Caki2 (cell line): ENCODE data around the gene KICS2. TPM values are rescaled to one million over a fixed set of nuclear protein-coding genes. Genes with fewer than 3 reads are reported as not detected.

ENCODE experiments used
- DNase-seq: peaks from one replicate; pipeline ENCODE4 v3.0.0-alpha.2; 2015; ENCODE audit warnings: low read depth
- in situ Hi-C: cut with HindIII; loops from 2 replicates; pipeline ENCODE4 v1.10.0; 2016; ENCODE audit warnings: low sequenced_read_pairs, low pct_unique_long_range_greater_than_20kb, mixed read lengths
- total RNA-seq: library from RNA; depleted of rRNA; stranded (reverse); fragments of >200 nt; shearing (Covaris generic); gene quantifications from 2 replicates; pipeline ENCODE4 v1.2.3, GENCODE V29; 2014; ENCODE audit warnings: low replicate concordance; rRNA removed

KICS2 gene
- total RNA-seq, 1 experiment from 2014 or later = 5.2 TPM

- in situ Hi-C loops = no loop called here
- DNase-seq = peak; percentile 62
Measured at GRCh38 chr12:64186789-64187188, 35.3 kb downstream of the KICS2 start.

- no peak for DNase-seq
- in situ Hi-C loops = no loop called here
Measured at GRCh38 chr12:64184216-64184615, 37.9 kb downstream of the KICS2 start.

GRCh38 chr12:64181430-64182291, 40.4 kb downstream of the KICS2 start:
- in situ Hi-C loops = no loop called here
- peak; percentile 98 for DNase-seq

GRCh38 chr12:64180951-64181350, 41.1 kb downstream of the KICS2 start:
- DNase-seq = peak; percentile 75
- in situ Hi-C loops = no loop called here

- in situ Hi-C loops = no loop called here
Measured at GRCh38 chr12:64178122-64178521, 44.0 kb downstream of the KICS2 start.

GRCh38 chr12:64177001-64177400, 45.1 kb downstream of the KICS2 start:
- no peak for DNase-seq
- in situ Hi-C loops = no loop called here

More at GRCh38 chr12:64178122-64178521, 44.0 kb downstream of the KICS2 start:
- DNase-seq = no peak

- in situ Hi-C loops = no loop called here
- no peak for DNase-seq
Measured at GRCh38 chr12:64175254-64175945, 46.7 kb downstream of the KICS2 start.

- in situ Hi-C loops = no loop called here
- no peak for DNase-seq
Measured at GRCh38 chr12:64173456-64173855, 48.6 kb downstream of the KICS2 start.

Other genes starting within 250 kb of the KICS2 start
- not detected in 2 replicates for gene C12orf56, start 168.5 kb upstream of the KICS2 start, total RNA-seq
- 50.5 and 68.5 TPM in 2 replicates for gene XPOT, start 182.1 kb upstream of the KICS2 start, total RNA-seq
- gene TBK1, start 229.8 kb upstream of the KICS2 start, total RNA-seq = 14.5 and 17.4 TPM in 2 replicates